HG03175 (cell line): Measurements from ENCODE around the gene LRIF1.
"Not testable (repeated sequence)": the region's sequence is repeated elsewhere in the genome, so short reads cannot be mapped to it uniquely, and the experiment has no call there.

ENCODE experiments used
- ATAC-seq: cut with Tn5 transposase; IDR thresholded peaks from one replicate; pipeline ENCODE4 v1.9.1; 2021; ENCODE audit warnings: mild to moderate bottlenecking, moderate library complexity; ENCODE audit not compliant: unreplicated experiment

LRIF1 gene

DNA sequence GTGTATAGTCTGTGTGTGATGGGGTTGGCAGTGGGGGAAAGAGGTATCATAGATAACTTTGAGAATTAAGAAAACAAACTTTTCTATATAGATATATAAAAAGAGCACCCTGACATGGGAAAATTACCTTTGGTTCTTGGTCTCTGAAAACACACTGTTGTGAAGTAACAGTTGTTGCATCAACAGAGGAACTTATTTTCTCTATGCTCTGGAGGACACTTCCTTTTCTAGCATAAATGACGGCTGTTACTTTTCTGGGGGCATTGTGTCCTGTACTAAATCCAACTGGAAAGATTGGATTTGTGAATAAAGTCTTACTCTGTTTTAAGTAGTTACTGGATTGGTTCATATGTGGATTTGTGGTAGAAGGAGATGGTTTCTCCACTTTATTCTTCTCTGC is 12.6 kb downstream of the LRIF1 start:
- ATAC-seq = no peak

DNA sequence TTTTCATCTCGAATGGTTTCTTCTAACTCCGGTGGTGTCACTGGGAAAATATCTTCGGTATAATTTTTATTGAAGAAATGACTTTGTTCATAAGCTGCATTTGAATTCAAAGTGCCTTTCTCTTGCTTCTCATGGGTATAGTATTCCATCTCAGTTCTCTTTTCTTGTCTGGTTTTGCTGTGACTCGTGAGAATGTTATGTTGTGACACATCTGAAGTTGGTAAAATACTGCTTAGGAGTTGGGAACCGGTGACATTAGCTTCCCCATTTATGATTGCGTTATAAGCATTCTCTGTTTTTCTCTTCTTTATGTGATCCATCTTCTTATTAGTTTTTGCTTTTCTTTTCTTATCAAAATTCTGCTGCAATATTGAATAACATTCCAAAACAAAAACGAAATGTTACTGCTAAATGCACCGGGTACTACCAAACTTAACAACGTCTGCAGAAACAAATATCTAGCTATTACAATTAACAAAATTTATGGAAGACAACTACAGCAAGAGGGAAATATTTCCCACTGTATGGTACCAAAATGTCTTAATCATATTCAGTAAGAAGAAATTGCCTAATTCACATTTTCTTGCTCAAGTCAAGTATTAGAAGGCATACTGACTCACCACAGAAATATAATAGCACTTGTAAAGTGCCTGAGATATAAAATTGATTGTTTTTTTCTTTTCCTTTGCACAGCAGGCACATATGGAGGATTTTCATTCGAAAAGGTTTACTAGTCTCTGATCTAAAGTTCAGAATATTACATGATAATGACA is 15.5 kb downstream of the LRIF1 start:
- ATAC-seq = no peak

DNA sequence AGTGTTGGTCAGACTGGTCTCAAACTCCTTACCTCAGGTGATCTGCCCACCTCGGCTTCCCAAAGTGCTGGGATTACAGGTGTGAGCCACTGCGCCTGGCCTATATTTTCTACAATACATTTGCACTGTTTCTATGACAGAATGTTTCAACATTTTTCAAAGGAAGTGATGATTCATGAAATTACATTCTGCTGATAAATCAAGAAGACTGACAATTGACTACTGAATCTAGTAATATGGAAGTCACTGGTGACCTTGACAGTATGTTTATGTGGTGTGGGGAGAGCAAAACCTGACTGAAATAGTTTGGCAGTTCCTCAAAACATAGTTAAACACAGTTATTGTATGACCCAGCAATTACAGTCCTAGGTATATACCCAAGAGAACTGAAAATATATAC is 18.1 kb downstream of the LRIF1 start:
- ATAC-seq = no peak

- no peak for ATAC-seq
These were observed 18.9 kb downstream of the LRIF1 start for GRCh38 chr1:110944806-110945205.

DNA sequence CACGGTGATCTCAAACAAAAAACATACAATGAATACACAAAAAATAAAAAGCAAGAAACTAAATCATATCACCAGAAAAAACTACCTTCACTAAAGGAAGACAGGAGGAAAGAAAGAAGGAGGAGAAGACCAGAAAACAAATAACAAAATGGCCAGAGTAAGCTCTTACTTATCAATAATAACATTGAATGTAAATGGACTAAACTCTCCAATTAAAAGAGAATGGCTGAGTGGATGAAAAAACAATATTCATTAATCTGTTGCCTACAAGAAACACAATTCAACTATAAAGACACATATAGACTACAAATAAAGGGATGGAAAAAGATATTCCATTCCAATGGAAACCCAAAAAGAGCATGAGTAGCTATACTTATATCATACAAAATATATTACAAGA is 27.2 kb downstream of the LRIF1 start:
- ATAC-seq = no peak

DNA sequence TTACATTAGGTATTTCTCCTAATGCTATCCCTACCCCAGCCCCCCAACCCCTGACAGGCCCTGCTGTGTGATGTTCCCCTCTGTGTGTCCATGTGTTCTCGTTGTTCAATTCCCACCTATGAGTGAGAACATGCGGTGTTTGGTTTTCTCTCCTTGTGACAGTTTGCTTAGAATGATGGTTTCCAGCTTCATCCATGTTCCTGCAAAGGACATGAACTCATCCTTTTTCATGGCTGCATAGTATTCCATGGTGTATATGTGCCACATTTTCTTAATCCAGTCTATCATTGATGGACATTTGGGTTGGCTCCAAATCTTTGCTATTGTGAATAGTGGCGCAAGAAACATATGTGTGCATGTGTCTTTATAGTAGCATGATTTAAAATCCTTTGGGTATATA is 32.6 kb downstream of the LRIF1 start:
- not testable (repeated sequence) for ATAC-seq

DNA sequence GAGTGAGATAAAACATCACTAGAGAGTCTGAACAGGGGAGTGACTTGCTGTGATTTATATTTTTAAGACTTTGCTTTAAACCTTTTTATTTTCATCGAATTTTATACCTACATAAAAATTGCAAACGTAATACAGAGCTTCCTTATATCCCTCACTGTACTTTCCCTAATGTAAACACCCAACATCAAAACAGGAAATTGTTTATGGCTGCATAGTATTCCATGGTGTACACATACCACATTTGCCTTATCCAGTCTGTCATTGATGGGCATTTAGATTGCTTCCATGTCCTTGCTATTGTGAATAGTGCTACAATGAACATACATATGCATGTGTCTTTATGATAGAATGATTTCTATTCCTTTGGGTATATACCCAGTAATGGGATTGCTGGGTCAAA is 34.8 kb downstream of the LRIF1 start:
- no peak for ATAC-seq

DNA sequence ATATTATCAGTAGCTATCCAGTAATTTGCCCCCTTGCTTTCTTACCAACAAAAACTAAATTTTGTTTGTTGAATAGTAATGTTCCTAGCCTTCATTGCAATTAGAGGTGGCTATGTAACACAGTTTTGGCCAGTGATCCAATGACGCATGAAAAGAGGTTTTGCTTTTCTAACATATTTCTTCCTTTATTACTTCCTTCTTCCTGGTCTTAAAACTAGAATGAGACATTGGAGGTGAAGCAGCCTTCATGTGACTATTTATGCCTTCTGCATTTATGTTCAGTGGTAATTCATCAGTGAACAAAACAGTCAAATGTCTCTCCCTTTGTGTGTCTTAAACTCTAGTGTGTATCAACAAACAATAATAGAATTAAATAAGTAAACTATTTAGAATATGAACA is 35.5 kb downstream of the LRIF1 start:
- no peak for ATAC-seq

DNA sequence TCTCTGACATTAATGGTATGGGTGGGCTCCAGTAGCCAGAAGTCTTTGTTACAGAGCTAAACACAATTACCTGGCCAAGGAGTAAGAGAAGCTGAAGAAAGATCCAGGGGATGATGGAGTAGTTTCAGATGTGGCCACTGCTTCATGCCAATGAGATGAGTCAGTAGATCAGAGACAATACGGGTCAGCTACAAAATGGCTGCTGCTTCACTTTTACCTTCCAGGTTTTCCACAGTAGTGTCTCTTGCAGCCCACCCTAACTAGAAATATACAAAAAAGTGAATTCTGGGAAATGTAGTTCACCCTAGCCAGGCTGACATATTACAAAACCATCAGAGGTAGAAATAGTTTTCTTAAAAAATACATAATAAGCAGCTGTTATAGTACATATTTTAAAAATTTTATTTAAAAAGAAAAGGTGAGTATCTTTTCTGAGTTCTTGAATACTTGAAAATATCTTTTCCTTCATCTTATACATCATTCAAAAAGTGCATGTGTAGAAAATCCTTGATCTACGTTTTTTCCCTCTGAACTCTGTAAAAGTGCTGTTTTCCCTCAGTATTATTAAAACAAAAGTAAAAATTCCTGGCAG is 36.1 kb downstream of the LRIF1 start:
- no peak for ATAC-seq

DNA sequence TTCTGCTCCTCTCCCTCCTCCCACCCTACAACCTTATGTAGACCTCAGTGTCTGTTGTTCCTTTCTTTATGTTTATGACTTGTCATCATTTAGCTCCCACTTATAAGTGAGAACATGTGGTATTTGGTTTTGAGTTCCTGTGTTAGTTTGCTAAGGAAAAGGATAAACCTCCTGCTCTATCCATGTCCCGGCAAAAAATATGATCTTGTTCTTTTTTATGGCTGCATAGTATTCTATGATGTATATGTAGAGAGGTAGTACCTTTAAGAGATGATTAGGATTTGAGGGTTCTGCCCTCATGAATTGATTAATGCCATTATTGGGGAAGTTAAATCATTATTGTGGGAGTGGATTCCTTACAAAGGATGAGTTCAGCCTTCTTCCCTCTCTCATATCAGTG is 41.8 kb downstream of the LRIF1 start:
- no peak for ATAC-seq

DNA sequence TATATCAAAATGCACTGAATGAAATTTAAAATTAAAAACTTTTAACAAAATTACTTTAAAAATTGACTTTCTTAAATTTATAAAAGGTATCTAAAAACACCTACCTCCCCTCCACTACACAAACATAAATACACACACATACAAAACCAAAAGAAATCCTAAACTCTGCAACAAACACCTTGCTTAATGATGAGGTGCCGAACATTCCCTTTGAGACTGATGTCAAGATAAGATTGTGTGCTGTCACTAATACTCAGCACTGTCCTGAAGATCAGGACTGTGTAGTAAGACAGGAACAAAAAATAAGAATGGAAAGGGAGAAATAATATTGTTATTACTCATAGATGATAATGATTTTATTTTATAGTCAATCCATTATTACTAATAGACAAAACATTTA is 45.7 kb downstream of the LRIF1 start:
- no peak for ATAC-seq

- no peak for ATAC-seq
These were observed 46.9 kb downstream of the LRIF1 start for GRCh38 chr1:110916669-110917306.

DNA sequence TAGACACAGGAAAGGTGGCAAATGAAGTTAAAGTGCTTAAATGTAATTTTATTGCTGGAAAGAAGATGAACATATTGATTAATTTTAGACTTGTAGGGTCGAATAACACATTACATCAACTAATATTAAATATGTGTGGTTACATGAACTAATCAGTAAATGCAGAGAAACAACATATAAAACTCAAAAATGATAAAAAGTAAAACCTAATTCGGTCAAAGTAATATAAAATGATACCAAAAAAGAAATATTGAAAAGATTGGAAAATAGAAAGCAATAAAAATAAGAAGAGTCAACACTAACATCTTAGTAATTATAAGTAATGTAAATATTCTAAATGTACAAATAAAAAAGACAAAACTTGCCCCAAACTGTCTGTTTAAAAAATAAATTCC is 47.5 kb downstream of the LRIF1 start:
- ATAC-seq = no peak

- ATAC-seq = no peak
These were observed 47.9 kb downstream of the LRIF1 start for GRCh38 chr1:110915804-110916203.

DNA sequence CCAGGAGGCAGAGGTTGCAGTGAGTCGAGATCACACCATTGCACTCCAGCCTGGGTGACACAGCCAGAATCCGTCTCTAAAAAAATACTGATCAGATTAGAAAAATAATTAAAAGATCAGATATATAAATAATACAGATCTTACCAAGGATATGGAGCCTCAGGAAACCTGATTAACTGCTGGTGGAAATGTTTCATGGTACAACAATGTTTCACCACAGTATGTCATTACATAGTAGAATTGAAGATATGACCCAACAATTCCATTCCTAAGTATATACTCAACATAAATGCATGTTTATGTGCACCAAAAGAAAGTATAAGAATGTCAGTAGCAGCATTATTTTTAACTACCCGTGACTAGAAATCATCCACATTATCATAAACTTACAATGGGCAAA is 49.0 kb downstream of the LRIF1 start:
- ATAC-seq = no peak

DNA sequence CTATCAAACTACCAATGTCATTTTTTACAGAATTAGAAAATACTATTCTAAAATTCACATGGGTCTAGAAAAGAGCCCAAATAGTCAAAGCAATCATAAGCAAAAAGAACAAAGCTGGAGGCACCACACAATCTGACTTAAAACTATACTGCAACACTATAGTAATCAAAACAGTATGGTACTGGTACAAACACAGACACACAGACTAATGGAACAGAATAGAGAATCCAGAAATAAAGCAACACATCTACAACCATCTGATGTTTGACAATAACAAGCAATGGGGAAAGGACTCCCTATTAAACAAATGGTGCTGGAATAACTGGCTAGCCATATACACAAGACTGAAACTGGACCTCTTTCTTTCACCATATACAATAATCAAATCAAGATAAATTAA is 50.9 kb downstream of the LRIF1 start:
- ATAC-seq = no peak

DNA sequence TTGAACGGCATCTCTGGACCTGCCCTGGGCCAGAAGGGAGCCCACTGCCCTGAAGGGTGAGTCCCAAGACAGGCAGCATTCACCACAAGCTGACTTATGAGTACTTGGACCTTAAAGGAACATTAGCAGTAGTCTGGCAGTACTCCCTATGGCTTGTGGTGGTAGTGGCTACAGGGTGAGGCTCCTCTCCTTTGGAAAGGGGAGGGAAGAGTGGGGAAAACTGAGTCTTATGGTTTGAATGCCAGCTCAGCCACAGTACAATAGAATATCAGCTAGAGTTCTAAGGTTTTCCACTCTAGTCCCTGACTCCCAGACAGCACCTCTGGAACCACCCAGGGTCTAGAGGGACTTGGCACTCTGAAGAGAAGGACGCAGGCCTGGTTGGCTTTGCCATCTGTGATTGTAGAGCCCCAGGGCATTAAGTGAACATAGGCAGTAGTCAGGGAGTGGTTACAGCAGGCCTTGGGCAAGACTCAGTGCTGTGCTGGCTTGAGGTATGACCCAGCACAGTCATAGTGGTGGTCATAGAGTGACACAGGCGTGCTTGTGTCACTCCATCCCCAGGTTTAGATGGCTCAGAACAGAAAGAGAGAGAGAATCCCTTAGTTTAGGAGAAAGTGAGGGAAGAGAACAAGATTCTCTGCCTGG is 59.7 kb downstream of the LRIF1 start:
- ATAC-seq = no peak

DNA sequence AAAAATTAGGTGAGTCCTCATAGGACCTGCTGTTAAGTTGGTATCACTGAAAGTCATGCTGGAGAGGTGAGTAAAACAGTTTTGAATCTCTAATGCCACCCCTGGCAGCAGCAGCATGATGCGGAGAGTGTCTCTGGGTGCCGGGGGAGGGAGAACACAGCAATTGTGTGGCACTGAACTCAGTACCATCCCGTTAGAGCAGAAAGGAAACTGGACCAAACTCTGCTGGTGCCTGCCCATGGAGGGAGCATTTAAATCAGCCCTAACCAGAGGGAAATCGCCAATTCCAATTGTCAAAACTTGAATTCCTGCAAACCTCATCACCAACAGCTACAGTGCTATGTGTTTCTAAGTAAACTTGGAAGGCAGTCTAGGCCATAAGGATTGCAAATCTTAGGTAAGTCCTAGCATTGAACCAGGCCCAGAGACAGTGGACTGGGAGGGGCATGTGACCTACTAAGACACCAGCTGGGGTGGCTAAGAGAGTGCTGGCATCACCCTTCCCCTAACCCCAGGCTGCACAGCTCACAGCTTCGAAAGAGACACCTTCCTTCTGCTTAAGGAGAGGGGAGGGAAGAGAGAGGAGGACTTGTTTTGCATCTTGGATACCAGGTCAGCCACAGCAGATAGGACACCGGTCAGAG is 60.8 kb downstream of the LRIF1 start:
- no peak for ATAC-seq

DNA sequence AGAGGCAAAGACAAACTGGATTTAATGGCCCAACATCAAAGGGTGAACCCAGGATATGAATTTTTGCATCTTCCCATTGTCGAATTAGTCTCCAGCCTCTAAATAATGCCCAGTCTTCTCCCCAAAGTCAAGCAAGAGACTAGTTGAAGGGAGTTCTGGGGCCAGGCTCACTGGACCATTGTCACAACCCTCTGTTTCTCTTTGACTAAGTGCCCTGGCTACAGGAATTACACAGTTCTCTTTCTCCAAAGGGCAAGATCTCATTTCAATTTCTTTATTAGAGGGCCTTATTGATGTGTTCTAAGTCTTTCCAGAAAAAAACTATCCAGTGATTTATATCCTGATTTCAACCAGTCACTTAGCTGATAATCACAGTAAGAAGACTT is 64.3 kb downstream of the LRIF1 start:
- no peak for ATAC-seq

- ATAC-seq = no peak
These were observed 64.8 kb downstream of the LRIF1 start for GRCh38 chr1:110898734-110899457.

GRCh38 chr1:110897681-110898080 is 66.0 kb downstream of the LRIF1 start:
- ATAC-seq = no peak
